ENCODE measurements around the gene IPO13. TPM values are rescaled to one million over a fixed set of nuclear protein-coding genes. Genes with fewer than 3 reads are reported as not detected.

IPO13 gene
- polyA plus RNA-seq, 5 donors, result 15.8 to 24.3 (median 20.3) TPM

DNA sequence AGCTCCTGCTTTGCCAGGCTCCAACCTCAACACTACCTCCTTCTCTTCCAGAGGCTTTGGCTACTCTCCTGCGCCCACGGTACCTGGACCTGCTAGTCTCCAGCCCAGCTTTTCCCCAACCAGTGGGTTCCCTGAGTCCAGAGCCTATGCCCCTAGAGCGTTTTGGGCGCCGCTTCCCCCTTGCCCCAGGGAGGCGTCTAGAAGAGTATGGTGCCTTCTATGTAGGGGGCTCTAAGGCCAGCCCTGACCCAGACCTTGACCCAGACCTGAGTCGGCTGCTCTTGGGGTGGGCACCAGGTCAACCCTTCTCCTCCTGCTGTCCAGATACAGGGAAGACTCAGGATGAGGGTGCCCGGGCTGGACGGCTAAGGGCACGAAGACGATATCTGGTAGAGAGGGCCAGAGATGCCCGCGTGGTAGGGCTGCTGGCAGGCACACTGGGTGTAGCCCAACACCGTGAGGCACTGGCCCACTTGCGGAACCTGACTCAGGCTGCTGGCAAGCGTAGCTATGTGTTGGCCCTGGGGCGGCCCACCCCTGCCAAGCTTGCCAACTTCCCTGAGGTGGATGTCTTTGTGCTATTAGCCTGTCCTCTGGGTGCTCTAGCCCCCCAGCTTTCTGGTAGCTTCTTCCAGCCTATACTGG lies 24.7 kb downstream of the IPO13 start:
- no peak for DNase-seq

DNA sequence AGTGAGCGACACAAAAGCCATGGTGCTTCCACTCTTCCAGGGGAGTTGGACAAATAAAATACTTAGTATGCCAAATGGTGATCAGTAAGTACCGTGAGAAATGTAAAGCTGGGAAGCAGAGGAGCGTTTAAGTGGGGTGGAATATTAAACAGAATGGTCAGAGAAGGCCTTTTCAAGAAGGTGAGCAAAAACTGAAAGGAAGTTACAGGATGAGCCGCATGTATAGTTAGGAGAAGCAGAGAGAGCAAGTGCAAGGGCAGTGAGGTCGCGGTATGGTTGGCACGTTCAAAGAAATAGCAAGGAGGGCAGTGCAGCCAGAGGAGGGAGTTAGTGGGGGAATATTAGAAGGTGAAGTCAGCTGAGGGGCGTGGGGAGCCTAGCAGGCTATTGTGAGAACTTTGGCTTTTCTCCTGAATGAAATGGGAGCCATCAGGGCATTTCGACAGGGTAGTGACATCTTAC lies 27.3 kb downstream of the IPO13 start:
- no peak for DNase-seq

DNA sequence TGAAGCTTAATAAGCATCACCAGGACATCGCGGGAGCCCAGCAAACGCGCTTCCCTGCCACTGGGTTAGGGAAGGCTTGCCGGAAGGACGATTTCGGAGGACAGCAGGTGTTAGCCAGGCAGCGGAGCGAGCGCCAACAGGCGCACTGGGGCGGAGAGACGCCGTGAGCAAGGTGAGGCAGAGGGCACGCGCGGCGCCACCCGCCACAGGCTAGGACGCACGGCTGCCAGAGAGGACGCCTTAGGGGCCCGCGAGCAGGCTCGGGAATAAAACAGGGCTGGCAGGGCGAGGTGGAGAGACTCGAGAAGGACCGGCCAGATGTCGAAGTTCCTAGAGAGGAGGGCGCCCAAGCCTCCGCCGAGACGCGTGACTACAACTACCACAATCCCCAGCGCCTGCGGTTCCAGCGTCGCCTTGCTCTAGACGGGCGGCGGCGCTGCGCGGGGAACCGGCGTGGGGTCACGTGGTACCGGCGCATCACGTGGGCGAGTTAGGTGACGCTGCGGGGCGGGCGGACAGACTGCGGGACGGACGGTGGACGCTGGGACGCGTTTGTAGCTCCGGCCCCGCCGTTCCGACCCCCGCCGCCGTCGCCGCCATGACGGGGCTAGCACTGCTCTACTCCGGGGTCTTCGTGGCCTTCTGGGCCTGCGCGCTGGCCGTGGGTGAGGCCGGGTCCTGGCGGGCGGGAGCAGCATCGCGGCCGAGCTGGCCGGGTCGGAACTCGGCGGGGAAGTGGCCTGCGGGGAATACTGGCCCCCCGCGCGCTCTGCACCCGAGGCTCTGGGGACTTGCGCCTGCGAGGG lies 27.9 kb downstream of the IPO13 start, which contains the start of gene ATP6V0B:
Gene ATP6V0B, plus strand, starts transcription at position 518 of the 806 bp plus-strand sequence. Its CDS starts 81 bp downstream, at position 599.
- DNase-seq, result peak; percentile 89 to 90

DNA sequence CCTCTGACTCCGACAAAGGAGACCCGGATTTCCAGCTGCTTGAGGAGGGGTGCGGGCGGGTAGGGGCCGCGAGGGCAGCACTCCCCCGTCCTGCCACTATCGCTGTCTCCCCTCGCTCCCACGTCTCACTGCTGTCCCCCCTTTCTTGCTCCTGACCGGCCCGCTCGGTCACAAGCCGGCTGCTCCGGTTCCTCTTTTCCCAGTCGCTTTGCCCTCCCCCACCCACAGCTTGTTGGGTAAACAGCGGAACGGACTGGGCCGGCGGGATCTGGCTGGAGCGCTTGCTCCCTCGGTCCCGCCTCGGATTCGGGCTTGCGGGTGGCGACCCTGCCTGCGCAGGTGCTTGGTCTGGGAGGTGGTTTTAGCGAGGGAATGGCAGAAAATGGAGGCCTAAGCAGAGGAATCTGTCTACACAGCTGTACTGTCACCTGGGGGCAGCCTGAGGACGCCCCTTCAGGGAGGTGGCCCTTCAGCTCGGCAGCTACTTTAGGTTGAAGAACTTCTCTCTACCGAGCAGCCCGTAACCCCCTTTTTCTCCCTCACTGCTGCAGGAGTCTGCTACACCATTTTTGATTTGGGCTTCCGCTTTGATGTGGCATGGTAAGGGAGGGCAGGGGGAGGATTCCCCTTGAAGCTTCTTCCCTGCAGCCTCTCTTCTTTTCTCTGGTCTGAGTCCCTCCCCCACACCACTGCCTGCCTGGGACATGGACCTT lies 28.7 kb downstream of the IPO13 start:
- DNase-seq, result no peak

GRCh38 chr1:43976045-43976444 lies 29.3 kb downstream of the IPO13 start:
- DNase-seq, result no peak

DNA sequence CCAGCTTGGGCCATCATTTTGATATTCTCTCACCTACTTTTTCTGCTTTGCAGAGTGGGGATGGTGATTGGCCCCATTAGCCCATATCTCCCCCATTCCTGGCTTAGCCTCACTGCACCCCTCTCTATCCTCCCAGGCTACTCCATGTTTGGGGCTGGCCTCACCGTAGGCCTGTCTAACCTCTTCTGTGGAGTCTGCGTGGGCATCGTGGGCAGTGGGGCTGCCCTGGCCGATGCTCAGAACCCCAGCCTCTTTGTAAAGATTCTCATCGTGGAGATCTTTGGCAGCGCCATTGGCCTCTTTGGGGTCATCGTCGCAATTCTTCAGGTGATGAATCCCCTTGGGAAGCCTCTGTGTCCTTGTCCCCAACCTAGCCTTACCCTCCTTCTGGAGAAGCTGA lies 30.1 kb downstream of the IPO13 start:
- DNase-seq, result no peak

DNA sequence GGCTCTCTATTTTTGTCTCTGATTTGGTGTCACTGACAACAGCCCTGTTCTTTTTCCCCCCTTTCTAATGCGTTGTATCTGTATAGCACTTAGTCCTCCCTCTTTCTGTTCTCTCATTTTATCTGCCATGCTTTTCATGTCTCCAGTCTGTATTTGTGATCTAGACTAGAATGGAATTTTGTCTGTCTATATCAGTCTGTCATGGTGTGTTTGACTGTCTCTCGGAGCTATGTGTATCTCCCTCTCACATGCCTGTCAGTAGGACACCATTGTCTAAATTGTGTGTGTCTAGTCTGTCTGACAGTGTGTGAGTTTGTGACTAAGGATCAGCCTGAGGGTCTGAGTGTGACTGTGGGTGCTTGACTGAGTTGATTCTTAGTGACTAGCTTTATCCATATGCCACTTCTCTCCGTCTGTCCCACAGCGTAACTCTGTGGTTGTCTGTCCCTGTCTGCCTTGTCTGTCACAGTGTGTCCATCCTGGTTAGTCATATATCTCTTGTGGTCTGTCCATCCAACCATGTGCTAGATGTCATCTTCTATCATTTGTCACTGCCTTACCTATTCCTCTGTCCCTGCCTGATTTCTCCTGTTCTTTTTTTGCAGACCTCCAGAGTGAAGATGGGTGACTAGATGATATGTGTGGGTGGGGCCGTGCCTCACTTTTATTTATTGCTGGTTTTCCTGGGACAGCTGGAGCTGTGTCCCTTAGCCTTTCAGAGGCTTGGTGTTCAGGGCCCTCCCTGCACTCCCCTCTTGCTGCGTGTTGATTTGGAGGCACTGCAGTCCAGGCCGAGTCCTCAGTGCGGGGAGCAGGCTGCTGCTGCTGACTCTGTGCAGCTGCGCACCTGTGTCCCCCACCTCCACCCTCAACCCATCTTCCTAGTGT lies 30.9 kb downstream of the IPO13 start:
- no peak for DNase-seq

DNA sequence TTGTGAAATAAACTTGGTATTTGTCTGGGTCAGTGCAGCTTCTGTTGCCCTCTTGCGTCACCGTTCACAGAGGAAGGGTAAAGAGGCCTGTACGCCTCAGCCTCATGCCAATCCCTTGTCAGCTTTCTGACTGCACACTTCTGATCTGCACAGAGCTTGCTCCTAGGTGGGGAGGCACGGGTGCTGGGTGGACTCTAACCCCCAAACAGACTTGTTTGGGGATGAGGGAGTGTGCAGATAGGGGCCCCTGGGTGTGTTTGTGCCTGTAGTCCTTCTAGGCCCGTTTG lies 31.5 kb downstream of the IPO13 start:
- DNase-seq, result no peak

DNA sequence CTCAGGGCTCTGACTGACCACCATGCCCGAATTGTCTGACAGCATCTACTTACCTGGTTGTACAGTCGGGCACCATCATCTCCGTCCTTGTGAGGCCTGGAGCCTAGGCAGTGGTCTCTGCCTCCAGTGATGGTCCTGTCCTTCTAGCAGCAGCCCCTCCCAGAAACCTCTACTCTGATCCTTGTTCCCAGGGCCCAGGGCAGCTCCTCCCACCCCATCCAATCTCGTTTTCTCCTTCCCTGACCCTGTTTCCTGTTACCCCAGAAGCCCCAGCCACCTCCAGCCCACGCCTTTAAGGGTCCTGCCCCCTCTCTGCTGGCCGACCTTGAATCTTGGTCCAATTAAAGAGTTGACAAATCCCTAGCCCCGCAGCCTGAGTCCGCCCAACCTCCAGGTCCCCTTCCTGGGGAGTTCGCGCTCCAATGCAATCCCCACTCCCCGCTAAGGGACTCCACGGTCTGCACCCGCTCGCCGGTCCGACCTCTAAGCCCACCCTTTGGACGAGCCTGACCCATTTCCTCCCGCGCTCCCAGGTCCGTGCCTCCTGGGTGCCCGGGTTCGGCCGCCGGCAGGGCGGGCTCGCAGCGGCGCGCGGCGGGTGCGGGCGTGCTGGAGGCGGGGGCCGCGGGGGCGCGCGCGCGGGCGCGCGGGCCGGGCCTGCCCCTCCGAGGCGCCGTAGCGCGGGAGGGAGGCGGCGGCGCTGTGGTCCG lies 32.0 kb downstream of the IPO13 start, which contains the start of gene B4GALT2:
Gene B4GALT2, plus strand, starts transcription at position 660 of the 710 bp plus-strand sequence. CDS start 1,951 bp downstream, outside the sequence.
- no peak for DNase-seq

GRCh38 chr1:43979261-43979527 lies 32.4 kb downstream of the IPO13 start:
- no peak for DNase-seq

DNA sequence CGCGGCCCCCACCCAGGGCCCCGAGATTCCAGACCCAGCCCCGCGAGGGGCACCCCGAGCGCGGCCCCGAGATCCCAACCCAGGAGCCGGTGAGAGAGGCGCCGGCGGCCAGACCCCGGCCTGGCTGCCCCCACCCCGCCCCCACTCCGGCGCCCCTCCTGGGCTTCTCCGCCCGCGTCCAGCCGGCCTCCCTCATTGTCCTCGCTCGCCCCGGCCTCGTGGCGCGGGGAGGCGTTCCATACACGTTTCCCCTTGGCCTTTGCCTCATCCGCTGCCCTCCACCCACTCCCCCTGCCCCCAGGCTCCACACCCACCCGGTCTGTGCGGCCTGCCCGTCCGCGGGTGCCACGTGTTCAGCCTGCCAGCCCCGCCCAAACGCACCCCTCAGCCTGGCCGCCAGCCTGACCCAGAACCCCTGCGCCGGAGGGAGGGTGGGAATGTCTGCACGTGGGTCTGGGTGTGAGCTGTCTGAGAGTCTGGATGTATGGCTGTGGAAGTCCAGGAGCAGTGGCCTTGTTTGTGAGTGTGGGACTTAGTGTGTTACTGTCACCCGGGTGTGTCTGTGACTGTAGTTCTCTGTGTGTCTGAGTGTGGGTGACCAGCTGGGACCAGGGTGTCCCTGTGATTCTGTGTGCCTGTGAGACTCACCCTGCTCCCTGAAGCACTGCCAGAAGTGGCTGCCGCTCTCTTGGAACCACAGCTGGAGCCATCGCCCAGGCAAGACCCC lies 32.9 kb downstream of the IPO13 start:
- peak in 1 of 2 donors; percentile 30 for DNase-seq

- no peak for DNase-seq
Measured at GRCh38 chr1:43980255-43981134, 33.7 kb downstream of the IPO13 start.

DNA sequence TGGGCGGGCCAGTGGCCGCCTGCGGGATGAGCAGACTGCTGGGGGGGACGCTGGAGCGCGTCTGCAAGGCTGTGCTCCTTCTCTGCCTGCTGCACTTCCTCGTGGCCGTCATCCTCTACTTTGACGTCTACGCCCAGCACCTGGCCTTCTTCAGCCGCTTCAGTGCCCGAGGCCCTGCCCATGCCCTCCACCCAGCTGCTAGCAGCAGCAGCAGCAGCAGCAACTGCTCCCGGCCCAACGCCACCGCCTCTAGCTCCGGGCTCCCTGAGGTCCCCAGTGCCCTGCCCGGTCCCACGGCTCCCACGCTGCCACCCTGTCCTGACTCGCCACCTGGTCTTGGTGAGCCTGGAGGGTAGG lies 34.4 kb downstream of the IPO13 start:
- DNase-seq, result no peak

GRCh38 chr1:43981636-43982035 lies 34.9 kb downstream of the IPO13 start:
- DNase-seq, result no peak

GRCh38 chr1:43982241-43982640 lies 35.5 kb downstream of the IPO13 start:
- DNase-seq, result no peak

- DNase-seq, result no peak
Measured at GRCh38 chr1:43982808-43983207, 36.1 kb downstream of the IPO13 start.

GRCh38 chr1:43983253-43983899 lies 36.6 kb downstream of the IPO13 start:
- no peak for DNase-seq

DNA sequence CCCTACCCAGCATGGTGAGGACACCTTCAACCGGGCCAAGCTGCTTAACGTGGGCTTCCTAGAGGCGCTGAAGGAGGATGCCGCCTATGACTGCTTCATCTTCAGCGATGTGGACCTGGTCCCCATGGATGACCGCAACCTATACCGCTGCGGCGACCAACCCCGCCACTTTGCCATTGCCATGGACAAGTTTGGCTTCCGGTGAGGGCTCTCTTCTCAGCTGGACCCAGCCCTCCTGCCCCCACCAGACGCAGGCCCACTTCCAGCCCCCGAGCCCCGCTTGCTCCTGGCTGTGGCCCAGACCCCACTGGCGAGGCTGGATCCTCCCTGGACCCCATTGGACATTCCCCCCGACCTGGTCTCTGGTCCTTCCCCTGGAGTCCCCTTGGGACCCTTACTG lies 38.1 kb downstream of the IPO13 start:
- no peak for DNase-seq

Measured in right lung (tissue), 5 donors.